DMS153 treated with DMSO at 0.1 percent for 48 hours (cell line): Measurements from ENCODE around the gene GALNTL6.

Source experiments
- DNase-seq: peaks from one replicate; lab custom pipeline; 2025; ENCODE audit not compliant: unreplicated experiment; lab: John Stamatoyannopoulos, UW

GALNTL6 gene

GRCh38 chr4:172104539-172104938 is 291.3 kb downstream of the GALNTL6 start:
- DNase-seq: no peak

- DNase-seq: no peak
These were observed 292.7 kb downstream of the GALNTL6 start for GRCh38 chr4:172105918-172106317.

- DNase-seq: no peak
These were observed 296.3 kb downstream of the GALNTL6 start for GRCh38 chr4:172109466-172109865.

- no peak for DNase-seq
These were observed 311.6 kb downstream of the GALNTL6 start for GRCh38 chr4:172124656-172125308.

GRCh38 chr4:172125443-172125842 is 312.2 kb downstream of the GALNTL6 start:
- DNase-seq: no peak

- DNase-seq: no peak
These were observed 314.0 kb downstream of the GALNTL6 start for GRCh38 chr4:172127168-172127567.

GRCh38 chr4:172129593-172129992 is 316.4 kb downstream of the GALNTL6 start:
- DNase-seq: no peak

GRCh38 chr4:172134521-172134920 is 321.3 kb downstream of the GALNTL6 start:
- DNase-seq: no peak

- DNase-seq: no peak
These were observed 327.8 kb downstream of the GALNTL6 start for GRCh38 chr4:172141025-172141424.

GRCh38 chr4:172142281-172142741 is 329.1 kb downstream of the GALNTL6 start:
- DNase-seq: no peak

GRCh38 chr4:172143605-172144314 is 330.6 kb downstream of the GALNTL6 start:
- DNase-seq: no peak

GRCh38 chr4:172147687-172148086 is 334.5 kb downstream of the GALNTL6 start:
- no peak for DNase-seq

- no peak for DNase-seq
These were observed 336.1 kb downstream of the GALNTL6 start for GRCh38 chr4:172149329-172149728.

GRCh38 chr4:172152284-172152683 is 339.1 kb downstream of the GALNTL6 start:
- no peak for DNase-seq

GRCh38 chr4:172153719-172154118 is 340.5 kb downstream of the GALNTL6 start:
- no peak for DNase-seq

GRCh38 chr4:172155838-172156345 is 342.7 kb downstream of the GALNTL6 start:
- no peak for DNase-seq

GRCh38 chr4:172157946-172158345 is 344.7 kb downstream of the GALNTL6 start:
- DNase-seq: no peak

GRCh38 chr4:172163215-172163614 is 350.0 kb downstream of the GALNTL6 start:
- DNase-seq: no peak

GRCh38 chr4:172168888-172169287 is 355.7 kb downstream of the GALNTL6 start:
- DNase-seq: no peak

GRCh38 chr4:172169871-172170270 is 356.7 kb downstream of the GALNTL6 start:
- DNase-seq: no peak

- DNase-seq: no peak
These were observed 360.0 kb downstream of the GALNTL6 start for GRCh38 chr4:172173206-172173605.

GRCh38 chr4:172177382-172177781 is 364.2 kb downstream of the GALNTL6 start:
- DNase-seq: no peak
